Anterior cingulate cortex (tissue), 58 donors: Measurements from ENCODE around the gene PPFIBP2.

Source experiments
- DNase-seq, 58 donors: peaks; one replicate each; lab custom pipeline; 2025; lab: John Stamatoyannopoulos, UW

PPFIBP2 gene

GRCh38 chr11:7617032-7617431, 103.2 kb downstream of the PPFIBP2 start:
- DNase-seq = no peak

- DNase-seq = no peak
Observed at GRCh38 chr11:7619322-7619721, 105.5 kb downstream of the PPFIBP2 start.

- no peak for DNase-seq
Observed at GRCh38 chr11:7621090-7621489, 107.3 kb downstream of the PPFIBP2 start.

GRCh38 chr11:7621554-7621953, 107.8 kb downstream of the PPFIBP2 start:
- DNase-seq = no peak

- DNase-seq = no peak
Observed at GRCh38 chr11:7622721-7623120, 108.9 kb downstream of the PPFIBP2 start.

- DNase-seq = no peak
Observed at GRCh38 chr11:7628660-7629059, 114.9 kb downstream of the PPFIBP2 start.

GRCh38 chr11:7630002-7630401, 116.2 kb downstream of the PPFIBP2 start:
- DNase-seq = peak in 32 of 58 donors; percentile 5 to 73 (median 32)

- no peak for DNase-seq
Observed at GRCh38 chr11:7632211-7632610, 118.4 kb downstream of the PPFIBP2 start.

- DNase-seq = peak in 49 of 58 donors; percentile 12 to 85 (median 53)
Observed at GRCh38 chr11:7635137-7635536, 121.3 kb downstream of the PPFIBP2 start.

- DNase-seq = no peak
Observed at GRCh38 chr11:7635708-7636107, 121.9 kb downstream of the PPFIBP2 start.

GRCh38 chr11:7636350-7636749, 122.6 kb downstream of the PPFIBP2 start:
- DNase-seq = no peak

GRCh38 chr11:7637447-7638157, 123.8 kb downstream of the PPFIBP2 start:
- no peak for DNase-seq

GRCh38 chr11:7638710-7639642, 125.2 kb downstream of the PPFIBP2 start:
- DNase-seq = no peak

GRCh38 chr11:7639643-7640025, 125.8 kb downstream of the PPFIBP2 start:
- DNase-seq = no peak

- DNase-seq = no peak
Observed at GRCh38 chr11:7640816-7641215, 127.0 kb downstream of the PPFIBP2 start.

GRCh38 chr11:7642747-7643146, 128.9 kb downstream of the PPFIBP2 start:
- DNase-seq = no peak

- no peak for DNase-seq
Observed at GRCh38 chr11:7643314-7643713, 129.5 kb downstream of the PPFIBP2 start.

GRCh38 chr11:7645206-7645605, 131.4 kb downstream of the PPFIBP2 start:
- DNase-seq = no peak

GRCh38 chr11:7646866-7647265, 133.1 kb downstream of the PPFIBP2 start:
- no peak for DNase-seq

- no peak for DNase-seq
Observed at GRCh38 chr11:7648264-7648663, 134.5 kb downstream of the PPFIBP2 start.

- DNase-seq = peak in 17 of 58 donors; percentile 13 to 68 (median 34)
Observed at GRCh38 chr11:7651140-7651551, 137.3 kb downstream of the PPFIBP2 start.

GRCh38 chr11:7651700-7652099, 137.9 kb downstream of the PPFIBP2 start:
- DNase-seq = peak in 47 of 58 donors; percentile 14 to 89 (median 66)
